Loucy (cell line): Measurements from ENCODE around the gene RAP2C.

Experiments used
- H2AFZ ChIP-seq: fragments of 200-600 bp; sonication (generic); 2 replicates; pipeline ENCODE4 v1.6.0; 2016; ENCODE audit warnings: antibody characterized with exemption, mild to moderate bottlenecking, low read length, moderate library complexity
- H3F3A ChIP-seq: fragments of 200-600 bp; 2 replicates; pipeline ENCODE4 v1.6.0; 2016; ENCODE audit warnings: antibody characterized with exemption, low read depth, mild to moderate bottlenecking
- H3K27me3 ChIP-seq: fragments of 200-600 bp; sonication (generic); 2 replicates; pipeline ENCODE4 v1.6.1; 2014; ENCODE audit warnings: low read length, mild to moderate bottlenecking; ENCODE audit not compliant: insufficient read depth, poor library complexity, severe bottlenecking
- H3K36me3 ChIP-seq: fragments of 200-600 bp; sonication (generic); 2 replicates; pipeline ENCODE4 v1.6.1; 2016; ENCODE audit warnings: low read length; ENCODE audit not compliant: insufficient read depth
- H3K4me1 ChIP-seq: fragments of 200-600 bp; sonication (generic); 2 replicates; pipeline ENCODE4 v1.5.1; 2014; ENCODE audit warnings: low read length, mild to moderate bottlenecking; ENCODE audit not compliant: insufficient read depth, poor library complexity, severe bottlenecking
- H3K4me2 ChIP-seq: fragments of 200-600 bp; sonication (generic); 2 replicates; pipeline ENCODE4 v1.6.0; 2014; ENCODE audit warnings: antibody characterized with exemption, low read length, low read depth, mild to moderate bottlenecking; ENCODE audit not compliant: poor library complexity, severe bottlenecking
- H3K4me3 ChIP-seq: fragments of 200-600 bp; sonication (generic); 2 replicates; pipeline ENCODE4 v1.5.1; 2014; ENCODE audit warnings: low read length, mild to moderate bottlenecking, mixed read lengths; ENCODE audit not compliant: poor library complexity, severe bottlenecking
- H3K79me2 ChIP-seq: fragments of 200-600 bp; sonication (generic); 2 replicates; pipeline ENCODE4 v1.6.1; 2014; ENCODE audit warnings: low read length; ENCODE audit not compliant: insufficient read depth
- H3K9ac ChIP-seq: fragments of 200-600 bp; sonication (generic); 2 replicates; pipeline ENCODE4 v1.6.0; 2014; ENCODE audit warnings: mild to moderate bottlenecking, low read depth, low read length, moderate library complexity; ENCODE audit not compliant: poor library complexity, severe bottlenecking
- H3K9me2 ChIP-seq: fragments of 200-600 bp; sonication (generic); replicated peaks from 2 replicates; pipeline ENCODE4 v1.6.1; 2016; ENCODE audit warnings: low read depth, low read length, mixed read lengths
- H3K9me3 ChIP-seq: fragments of 200-600 bp; sonication (generic); 2 replicates; pipeline ENCODE4 v1.6.1; 2014; ENCODE audit warnings: mild to moderate bottlenecking, antibody characterized with exemption, low read length, low read depth; ENCODE audit not compliant: insufficient read depth
- H4K20me1 ChIP-seq: fragments of 200-600 bp; sonication (generic); 2 replicates; pipeline ENCODE4 v1.6.0; 2014; ENCODE audit warnings: antibody characterized with exemption, low read length, mild to moderate bottlenecking; ENCODE audit not compliant: insufficient read depth, poor library complexity, severe bottlenecking
- CTCF ChIP-seq: fragments of 200-600 bp; sonication (generic); conservative IDR thresholded peaks from 2 replicates; pipeline ENCODE4 v1.5.1; 2014; ENCODE audit warnings: mild to moderate bottlenecking, antibody characterized with exemption, low read length
- EZH2phosphoT487 ChIP-seq: fragments of 200-600 bp; IDR thresholded peaks from 2 replicates; pipeline ENCODE4 v1.6.1; 2018; ENCODE audit warnings: antibody characterized with exemption, mild to moderate bottlenecking, moderate library complexity, borderline replicate concordance

The RAP2C gene

GRCh38 chrX:132216806-132217202 lies 2.4 kb downstream of the RAP2C start:
- Histone ChIP-seq H3K4me1 (peaks cover 26% of the 10 kb centered on the region), H3K9me3 (no peaks in the 10 kb centered on the region), H4K20me1 (peaks cover 15% of the 10 kb centered on the region), H3K4me2 (peak overlapping the region; percentile 70), H3K36me3 (no peaks in the 10 kb centered on the region), H2AFZ (peak overlapping the region; percentile 42; the same call in 1 of the 2 replicates), H3K27me3 (no peaks in the 10 kb centered on the region), H3K4me3 (peak overlapping the region; percentile 84), H3K9me2 (no peaks in the 10 kb centered on the region), H3F3A (no peaks in the 10 kb centered on the region), H3K9ac (peak overlapping the region; percentile 90), H3K79me2 (peaks cover 46% of the 10 kb centered on the region)
- TF ChIP-seq EZH2phosphoT487, result no peak
- TF ChIP-seq CTCF, result no peak

- TF ChIP-seq CTCF (no peak), EZH2phosphoT487 (no peak)
- H3K27me3 ChIP-seq, result no peaks in the 10 kb centered on the region
- H3K9ac ChIP-seq, result peak overlapping the region; percentile 90
- no peaks in the 10 kb centered on the region for H3F3A ChIP-seq
- H3K4me2 ChIP-seq, result peak overlapping the region; percentile 70
- peaks cover 51% of the 10 kb centered on the region for H3K79me2 ChIP-seq
- H2AFZ ChIP-seq, result no peak overlapping the region
- H3K9me3 ChIP-seq, result no peaks in the 10 kb centered on the region
- H3K4me3 ChIP-seq, result peak overlapping the region; percentile 84
- H3K4me1 ChIP-seq, result peaks cover 31% of the 10 kb centered on the region
- H3K9me2 ChIP-seq, result no peaks in the 10 kb centered on the region
- no peaks in the 10 kb centered on the region for H3K36me3 ChIP-seq
- peaks cover 18% of the 10 kb centered on the region for H4K20me1 ChIP-seq
Measured at GRCh38 chrX:132216283-132216682, 3.0 kb downstream of the RAP2C start.

- peaks cover 21% of the 10 kb centered on the region for H4K20me1 ChIP-seq
- H3K79me2 ChIP-seq, result peaks cover 61% of the 10 kb centered on the region
Measured at GRCh38 chrX:132214518-132214917, 4.7 kb downstream of the RAP2C start.

More at GRCh38 chrX:132214518-132214917, 4.7 kb downstream of the RAP2C start:
- Histone ChIP-seq H3K4me1 (peaks cover 47% of the 10 kb centered on the region), H3K36me3 (no peaks in the 10 kb centered on the region), H2AFZ (no peak overlapping the region), H3K4me2 (peak overlapping the region; percentile 70), H3K9ac (peak overlapping the region; percentile 12), H3K4me3 (peak overlapping the region; percentile 55), H3F3A (no peaks in the 10 kb centered on the region), H3K9me3 (no peaks in the 10 kb centered on the region), H3K27me3 (no peaks in the 10 kb centered on the region), H3K9me2 (no peaks in the 10 kb centered on the region)
- TF ChIP-seq CTCF (no peak), EZH2phosphoT487 (no peak)
